SU-DHL-6 (cell line): ENCODE results near the gene ERAS.

Experiments
- H2AFZ ChIP-seq: fragments of 200-600 bp; sonication (generic); 2 replicates; pipeline ENCODE4 v1.6.1; 2014; ENCODE audit warnings: low read depth, mild to moderate bottlenecking, moderate library complexity, mixed read lengths, antibody characterized with exemption, low read length; ENCODE audit not compliant: severe bottlenecking
- H3F3A ChIP-seq: fragments of 200-600 bp; shearing (Covaris generic); 2 replicates; pipeline ENCODE4 v1.6.0; 2016; ENCODE audit warnings: antibody characterized with exemption, mild to moderate bottlenecking; ENCODE audit not compliant: insufficient read depth
- H3K27ac ChIP-seq: fragments of 200-600 bp; sonication (generic); 2 replicates; pipeline ENCODE4 v1.5.1; 2016; ENCODE audit warnings: low read depth, mild to moderate bottlenecking, low read length, moderate library complexity, mixed read lengths
- H3K27me3 ChIP-seq: fragments of 200-600 bp; sonication (generic), shearing (Covaris generic); 2 replicates; pipeline ENCODE4 v1.6.0; 2014; ENCODE audit warnings: mild to moderate bottlenecking, low read length
- H3K36me3 ChIP-seq: fragments of 200-600 bp; sonication (generic); 2 replicates; pipeline ENCODE4 v1.6.1; 2014; ENCODE audit warnings: mild to moderate bottlenecking, low read length, mixed read lengths
- H3K4me2 ChIP-seq: fragments of 300-600, 200-600 bp; shearing (Covaris generic), sonication (generic); 2 replicates; pipeline ENCODE4 v1.6.0; 2014; ENCODE audit warnings: low read length, low read depth, mild to moderate bottlenecking; ENCODE audit not compliant: poor library complexity, severe bottlenecking
- H3K4me3 ChIP-seq: fragments of 200-600 bp; sonication (generic); 2 replicates; pipeline ENCODE4 v1.5.1; 2014; ENCODE audit warnings: antibody characterized with exemption, low read length, mild to moderate bottlenecking, mixed read lengths; ENCODE audit not compliant: insufficient read depth, poor library complexity, severe bottlenecking
- H3K79me2 ChIP-seq: fragments of 200-600 bp; sonication (generic); 2 replicates; pipeline ENCODE4 v1.6.1; 2014; ENCODE audit warnings: mild to moderate bottlenecking, low read length, moderate library complexity; ENCODE audit not compliant: insufficient read depth
- H3K9ac ChIP-seq: fragments of 200-600 bp; sonication (generic); 2 replicates; pipeline ENCODE4 v1.7.0; 2014; ENCODE audit warnings: mild to moderate bottlenecking, low read length
- H3K9me2 ChIP-seq: fragments of 200-600 bp; sonication (generic); replicated peaks from 2 replicates; pipeline ENCODE4 v1.6.1; 2014; ENCODE audit warnings: low read length; ENCODE audit not compliant: insufficient read depth
- H3K9me3 ChIP-seq: fragments of 200-600 bp; sonication (generic); 2 replicates; pipeline ENCODE4 v1.6.1; 2014; ENCODE audit warnings: low read length, mixed read lengths; ENCODE audit not compliant: insufficient read depth
- H4K20me1 ChIP-seq: fragments of 200-600 bp; sonication (generic); 2 replicates; pipeline ENCODE4 v1.6.1; 2014; ENCODE audit warnings: low read depth, mild to moderate bottlenecking, antibody characterized with exemption, low read length, moderate library complexity, mixed read lengths
- CTCF ChIP-seq: fragments of 200-600 bp; sonication (generic); IDR thresholded peaks from one replicate; pipeline ENCODE4 v1.5.1; 2017; ENCODE audit warnings: antibody characterized with exemption, mild to moderate bottlenecking, low read length, moderate library complexity; ENCODE audit not compliant: insufficient read depth, poor library complexity, severe bottlenecking
- EZH2phosphoT487 ChIP-seq: fragments of 200-600 bp; sonication (generic), shearing (Covaris generic); conservative IDR thresholded peaks from 2 replicates; pipeline ENCODE4 v1.6.1; 2018; ENCODE audit warnings: mild to moderate bottlenecking, antibody characterized with exemption, low read length, moderate library complexity, mixed read lengths

Gene ERAS

GRCh38 chrX:48793935-48794334 is 32.4 kb upstream of the ERAS start:
- Histone ChIP-seq H3K9ac (no peak overlapping the region), H3K4me3 (no peak overlapping the region), H3K27me3 (no peaks in the 10 kb centered on the region), H3K9me2 (no peaks in the 10 kb centered on the region), H3K79me2 (no peaks in the 10 kb centered on the region), H3K4me2 (no peak overlapping the region), H3K9me3 (no peaks in the 10 kb centered on the region), H2AFZ (no peak overlapping the region), H3F3A (no peaks in the 10 kb centered on the region), H3K27ac (no peak overlapping the region), H3K36me3 (no peaks in the 10 kb centered on the region), H4K20me1 (no peaks in the 10 kb centered on the region)
- TF ChIP-seq CTCF (no peak), EZH2phosphoT487 (no peak)

GRCh38 chrX:48794340-48794910 is 31.9 kb upstream of the ERAS start:
- Histone ChIP-seq H2AFZ (no peak overlapping the region), H3K9ac (no peak overlapping the region), H3K4me2 (no peak overlapping the region), H3K36me3 (no peaks in the 10 kb centered on the region), H3K27me3 (no peaks in the 10 kb centered on the region), H4K20me1 (no peaks in the 10 kb centered on the region), H3K79me2 (no peaks in the 10 kb centered on the region), H3K4me3 (no peak overlapping the region), H3K9me2 (no peaks in the 10 kb centered on the region), H3K9me3 (no peaks in the 10 kb centered on the region), H3K27ac (no peak overlapping the region), H3F3A (no peaks in the 10 kb centered on the region)
- TF ChIP-seq EZH2phosphoT487 (no peak), CTCF (no peak)

GRCh38 chrX:48794911-48795515 is 31.3 kb upstream of the ERAS start:
- no peak overlapping the region for H2AFZ ChIP-seq
- no peaks in the 10 kb centered on the region for H3K9me2 ChIP-seq
- H3K27me3 ChIP-seq, result no peaks in the 10 kb centered on the region
- TF ChIP-seq EZH2phosphoT487, result no peak
- no peak for TF ChIP-seq CTCF
- H3K36me3 ChIP-seq, result no peaks in the 10 kb centered on the region
- no peaks in the 10 kb centered on the region for H3F3A ChIP-seq
- H3K4me2 ChIP-seq, result no peak overlapping the region
- no peak overlapping the region for H3K27ac ChIP-seq
- H3K79me2 ChIP-seq, result no peaks in the 10 kb centered on the region
- H3K9me3 ChIP-seq, result no peaks in the 10 kb centered on the region
- H3K4me3 ChIP-seq, result no peak overlapping the region
- no peaks in the 10 kb centered on the region for H4K20me1 ChIP-seq
- H3K9ac ChIP-seq, result no peak overlapping the region
